ENCODE data around the gene POLK. TPM values are rescaled to one million over a fixed set of nuclear protein-coding genes. Genes with fewer than 3 reads are reported as not detected.

The POLK gene
- total RNA-seq, 6 experiments from 2014 or later = 11.5 to 16.3 (median 14.1) TPM

GRCh38 chr5:75468593-75468992 lies 43.1 kb upstream of the POLK start:
- TF ChIP-seq POLR2A (IDR thresholded peaks at IDR 0.05) (no peak), CTCF (IDR thresholded peaks at IDR 0.05) (no peak)
- Histone ChIP-seq H3K27me3 (no peaks in the 10 kb centered on the region), H3K9me3 (no peaks in the 10 kb centered on the region), H3K36me3 (no peaks in the 10 kb centered on the region), H3K27ac (no peak overlapping the region), H3K4me1 (peaks cover 0 to 7% (median 3%) of the 10 kb centered on the region in 4 donors), H3K4me3 (no peak overlapping the region)
- 100% methylated on average over 1 of the region's 2 CpGs for WGBS (ENCODE audit: insufficient coverage, low coverage, low lambda C conversion rate, missing lambda C conversion rate)
- intact Hi-C loops (cut with DNase I) = no loop called here
- DNase-seq (no peak), ATAC-seq (no peak)

GRCh38 chr5:75469017-75469416 lies 42.7 kb upstream of the POLK start:
- Histone ChIP-seq H3K27ac (no peak overlapping the region), H3K27me3 (no peaks in the 10 kb centered on the region), H3K4me3 (no peak overlapping the region), H3K36me3 (no peaks in the 10 kb centered on the region), H3K9me3 (no peaks in the 10 kb centered on the region), H3K4me1 (peaks cover 0 to 10% (median 4%) of the 10 kb centered on the region in 4 donors)
- WGBS (ENCODE audit: insufficient coverage, low coverage, low lambda C conversion rate, missing lambda C conversion rate) = 100% methylated on average over 1 of the region's 1 CpG
- no peak for ATAC-seq
- intact Hi-C loops (cut with DNase I) = no loop called here
- DNase-seq = no peak
- TF ChIP-seq CTCF (IDR thresholded peaks at IDR 0.05) = no peak
- no peak for TF ChIP-seq POLR2A (IDR thresholded peaks at IDR 0.05)

GRCh38 chr5:75471193-75471592 lies 40.5 kb upstream of the POLK start:
- ATAC-seq = no peak
- WGBS (ENCODE audit: insufficient coverage, low coverage, low lambda C conversion rate, missing lambda C conversion rate) = 100% methylated on average over 2 of the region's 2 CpGs
- H3K27me3 ChIP-seq = no peaks in the 10 kb centered on the region
- H3K36me3 ChIP-seq = no peaks in the 10 kb centered on the region
- intact Hi-C loops (cut with DNase I) = no loop called here
- H3K27ac ChIP-seq = no peak overlapping the region
- TF ChIP-seq CTCF (IDR thresholded peaks at IDR 0.05) (no peak), POLR2A (IDR thresholded peaks at IDR 0.05) (no peak)
- no peak for DNase-seq
- H3K4me3 ChIP-seq = no peak overlapping the region
- peaks cover 0 to 7% (median 3%) of the 10 kb centered on the region in 4 donors for H3K4me1 ChIP-seq
- H3K9me3 ChIP-seq = no peaks in the 10 kb centered on the region

- ATAC-seq (no peak), DNase-seq (no peak)
- no peaks in the 10 kb centered on the region for H3K9me3 ChIP-seq
- H3K27ac ChIP-seq = no peak overlapping the region
- no peaks in the 10 kb centered on the region for H3K36me3 ChIP-seq
- H3K4me1 ChIP-seq = peaks cover 0 to 7% (median 3%) of the 10 kb centered on the region in 4 donors
- TF ChIP-seq POLR2A (IDR thresholded peaks at IDR 0.05) (no peak), CTCF (IDR thresholded peaks at IDR 0.05) (no peak)
- WGBS (ENCODE audit: insufficient coverage, low coverage, low lambda C conversion rate, missing lambda C conversion rate) = 100% methylated on average over 1 of the region's 1 CpG
- no peaks in the 10 kb centered on the region for H3K27me3 ChIP-seq
- no peak overlapping the region for H3K4me3 ChIP-seq
- intact Hi-C loops (cut with DNase I) = no loop called here
Observed at GRCh38 chr5:75472973-75473372, 38.7 kb upstream of the POLK start.

GRCh38 chr5:75473463-75473862 lies 38.2 kb upstream of the POLK start:
- intact Hi-C loops (cut with DNase I) = no loop called here
- DNase-seq (no peak), ATAC-seq (peak in 2 of 4 donors; percentile 41 to 62)
- Histone ChIP-seq H3K4me3 (no peak overlapping the region), H3K9me3 (no peaks in the 10 kb centered on the region), H3K36me3 (no peaks in the 10 kb centered on the region), H3K27ac (no peak overlapping the region), H3K4me1 (peaks cover 0 to 7% (median 3%) of the 10 kb centered on the region in 4 donors), H3K27me3 (no peaks in the 10 kb centered on the region)
- no peak for TF ChIP-seq CTCF (IDR thresholded peaks at IDR 0.05)
- TF ChIP-seq POLR2A (IDR thresholded peaks at IDR 0.05) = no peak
- WGBS (ENCODE audit: insufficient coverage, low coverage, low lambda C conversion rate, missing lambda C conversion rate) = 50% methylated on average over 2 of the region's 2 CpGs
